Upper lobe of right lung (tissue), 1 donor: ENCODE data around the gene PDE11A. TPM values are rescaled to one million over a fixed set of nuclear protein-coding genes. Genes with fewer than 3 reads are reported as not detected.

Experiments
- ATAC-seq: fragments of 200-7000 bp; cut with Tn5 transposase; one replicate; pipeline ENCODE4 v1.9.1; 2020; ENCODE audit warnings: mild to moderate bottlenecking, moderate library complexity
- DNase-seq: peaks from one replicate; pipeline ENCODE4 v3.0.0-alpha.2; 2020
- H3K27ac ChIP-seq: fragments of 200-600 bp; one replicate; pipeline ENCODE4 v1.8.0; 2022
- H3K27me3 ChIP-seq: fragments of 200-600 bp; one replicate; pipeline ENCODE4 v1.8.0; 2022; ENCODE audit warnings: mild to moderate bottlenecking
- H3K36me3 ChIP-seq: fragments of 200-600 bp; one replicate; pipeline ENCODE4 v1.8.0; 2022
- H3K4me1 ChIP-seq: fragments of 200-600 bp; one replicate; pipeline ENCODE4 v1.8.0; 2022
- H3K4me3 ChIP-seq: fragments of 200-600 bp; one replicate; pipeline ENCODE4 v1.8.0; 2022; ENCODE audit warnings: mild to moderate bottlenecking
- H3K9me3 ChIP-seq: fragments of 200-600 bp; one replicate; pipeline ENCODE4 v1.8.0; 2022
- intact Hi-C: fragments of 100-400 bp; cut with DNase I; formaldehyde crosslinking; loops from one replicate; pipeline ENCODE4 v1.11.0; 2022
- total RNA-seq: library from RNA; stranded (reverse); fragmentation: NEBNext Ultra II Directional; extraction: Animal tissue kit (Norgen Biotek cat#: 25700); gene quantifications from one replicate; pipeline ENCODE4 v1.2.1, GENCODE V29; 2021
- TF ChIP-seq, protein P1 (sequence below): fragments of 200-600 bp; IDR thresholded peaks from one replicate; pipeline ENCODE4 v1.8.0; 2022; ENCODE audit warnings: antibody characterized with exemption
- donor health status: DM: no; HTN: yes; CAD: no; lungs with severe emphysema.

The PDE11A gene
- total RNA-seq, 1 donor from 2014 or later, result not detected

DNA sequence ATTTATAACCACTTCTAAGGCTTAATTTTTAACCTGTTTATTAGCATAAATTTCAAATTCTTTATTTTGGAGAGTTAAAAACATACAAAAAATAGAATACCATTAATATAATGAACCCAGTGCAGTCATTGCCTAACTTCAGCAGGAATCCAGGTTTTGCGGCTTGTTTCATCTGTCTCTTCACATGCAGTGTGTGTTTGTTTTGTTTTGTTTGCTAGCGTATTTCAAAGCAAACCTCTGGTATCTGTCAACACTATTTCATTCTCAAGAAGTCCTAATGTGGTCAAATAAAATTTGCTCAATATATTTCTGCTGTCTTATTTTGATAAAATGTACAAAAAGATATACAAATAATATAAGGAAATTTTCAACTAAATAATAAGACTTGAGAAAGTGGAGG lies 351.5 kb downstream of the PDE11A start:
- Histone ChIP-seq H3K4me1 (no peaks in the 10 kb centered on the region), H3K36me3 (no peaks in the 10 kb centered on the region), H3K27me3 (no peaks in the 10 kb centered on the region), H3K9me3 (no peaks in the 10 kb centered on the region), H3K27ac (no peak overlapping the region), H3K4me3 (no peak overlapping the region)
- no peak for ATAC-seq
- TF ChIP-seq, protein P1, sequence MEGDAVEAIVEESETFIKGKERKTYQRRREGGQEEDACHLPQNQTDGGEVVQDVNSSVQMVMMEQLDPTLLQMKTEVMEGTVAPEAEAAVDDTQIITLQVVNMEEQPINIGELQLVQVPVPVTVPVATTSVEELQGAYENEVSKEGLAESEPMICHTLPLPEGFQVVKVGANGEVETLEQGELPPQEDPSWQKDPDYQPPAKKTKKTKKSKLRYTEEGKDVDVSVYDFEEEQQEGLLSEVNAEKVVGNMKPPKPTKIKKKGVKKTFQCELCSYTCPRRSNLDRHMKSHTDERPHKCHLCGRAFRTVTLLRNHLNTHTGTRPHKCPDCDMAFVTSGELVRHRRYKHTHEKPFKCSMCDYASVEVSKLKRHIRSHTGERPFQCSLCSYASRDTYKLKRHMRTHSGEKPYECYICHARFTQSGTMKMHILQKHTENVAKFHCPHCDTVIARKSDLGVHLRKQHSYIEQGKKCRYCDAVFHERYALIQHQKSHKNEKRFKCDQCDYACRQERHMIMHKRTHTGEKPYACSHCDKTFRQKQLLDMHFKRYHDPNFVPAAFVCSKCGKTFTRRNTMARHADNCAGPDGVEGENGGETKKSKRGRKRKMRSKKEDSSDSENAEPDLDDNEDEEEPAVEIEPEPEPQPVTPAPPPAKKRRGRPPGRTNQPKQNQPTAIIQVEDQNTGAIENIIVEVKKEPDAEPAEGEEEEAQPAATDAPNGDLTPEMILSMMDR, result no peak
- intact Hi-C loops, result no loop called here
- no peak for DNase-seq

DNA sequence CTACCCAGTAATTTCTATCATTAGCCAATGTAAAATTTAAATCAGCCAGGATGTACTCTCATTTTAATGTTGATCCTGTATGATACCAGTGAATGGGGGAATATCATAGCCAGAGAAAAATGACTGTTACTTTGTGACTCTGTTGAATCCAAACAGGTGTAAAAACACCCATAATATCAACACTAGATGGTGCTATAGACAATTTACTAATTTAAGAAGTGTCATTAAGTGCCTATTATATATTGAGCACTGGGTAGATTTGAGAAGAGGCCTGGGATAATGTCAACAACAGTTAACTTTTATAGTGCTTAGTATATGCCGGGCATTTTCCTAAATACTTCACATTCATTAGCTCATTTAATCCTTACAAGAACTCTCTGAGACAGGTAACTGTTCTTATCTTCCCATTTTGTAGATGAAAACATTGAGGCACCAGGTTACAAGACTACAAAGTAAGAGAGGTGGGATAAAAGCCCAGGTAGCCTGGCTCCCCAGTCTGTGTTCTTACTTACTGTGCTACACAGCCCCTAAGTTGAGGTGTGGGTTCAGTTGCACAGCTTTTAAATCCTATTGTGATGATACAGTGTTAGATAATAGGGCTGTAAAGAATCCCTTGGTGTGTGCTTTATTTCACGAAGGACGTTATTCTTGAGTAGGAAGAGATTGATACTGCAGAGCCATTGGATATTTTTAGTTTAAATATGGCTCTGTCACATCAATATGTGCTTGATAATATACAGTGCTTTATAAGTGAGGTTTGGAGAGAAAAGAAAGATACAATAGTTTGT lies 354.6 kb downstream of the PDE11A start:
- H3K4me3 ChIP-seq, result no peak overlapping the region
- DNase-seq, result no peak
- H3K36me3 ChIP-seq, result no peaks in the 10 kb centered on the region
- no peak for ATAC-seq
- intact Hi-C loops, result no loop called here
- no peak overlapping the region for H3K27ac ChIP-seq
- TF ChIP-seq, protein P1, result peak; percentile 31
- no peaks in the 10 kb centered on the region for H3K4me1 ChIP-seq
- H3K9me3 ChIP-seq, result no peaks in the 10 kb centered on the region
- no peaks in the 10 kb centered on the region for H3K27me3 ChIP-seq

DNA sequence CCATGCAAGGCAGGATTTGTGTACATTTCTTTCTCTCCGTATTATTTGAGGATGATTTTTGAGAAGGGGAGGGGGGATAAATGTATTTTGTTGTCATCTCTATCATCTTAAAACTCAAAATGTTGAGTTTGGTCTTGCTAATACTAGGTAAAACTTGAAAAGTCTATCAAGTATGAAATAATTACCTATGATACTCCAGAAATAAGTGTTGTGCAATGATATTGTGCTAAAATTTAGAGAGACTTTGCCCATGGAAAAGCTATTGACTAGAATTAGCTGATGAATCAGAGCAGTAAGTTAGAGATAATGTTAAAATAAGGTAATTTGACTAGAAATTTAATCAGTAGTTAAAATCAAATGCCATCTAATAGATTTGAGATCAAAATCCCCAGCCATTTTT lies 356.1 kb downstream of the PDE11A start:
- Histone ChIP-seq H3K27me3 (no peaks in the 10 kb centered on the region), H3K4me3 (no peak overlapping the region), H3K27ac (no peak overlapping the region), H3K9me3 (no peaks in the 10 kb centered on the region), H3K36me3 (no peaks in the 10 kb centered on the region), H3K4me1 (no peaks in the 10 kb centered on the region)
- DNase-seq (no peak), ATAC-seq (no peak)
- intact Hi-C loops, result no loop called here
- TF ChIP-seq, protein P1, result no peak

DNA sequence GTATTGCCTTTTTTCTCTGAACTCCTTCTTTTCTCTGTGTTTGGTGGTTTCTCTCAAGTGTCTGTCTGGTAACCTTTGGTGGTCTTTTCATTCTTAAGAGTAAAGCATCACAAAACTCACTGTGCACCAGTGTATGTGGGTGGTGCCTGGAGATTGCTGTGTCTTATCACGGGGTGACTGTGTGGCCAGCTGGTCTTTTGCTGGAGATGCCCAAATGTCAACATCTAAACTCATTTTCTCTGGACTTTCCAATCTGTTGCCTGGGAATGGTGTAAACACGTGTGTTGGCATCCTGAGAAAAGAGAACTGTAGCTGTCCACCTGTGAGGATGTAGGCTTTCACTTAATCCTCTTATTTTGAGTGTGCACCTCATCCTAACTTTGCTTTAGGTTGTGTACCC lies 356.8 kb downstream of the PDE11A start:
- intact Hi-C loops, result no loop called here
- TF ChIP-seq, protein P1, result no peak
- no peaks in the 10 kb centered on the region for H3K36me3 ChIP-seq
- H3K4me3 ChIP-seq, result no peak overlapping the region
- no peaks in the 10 kb centered on the region for H3K27me3 ChIP-seq
- ATAC-seq, result no peak
- no peak overlapping the region for H3K27ac ChIP-seq
- H3K4me1 ChIP-seq, result no peaks in the 10 kb centered on the region
- no peaks in the 10 kb centered on the region for H3K9me3 ChIP-seq
- DNase-seq, result no peak

DNA sequence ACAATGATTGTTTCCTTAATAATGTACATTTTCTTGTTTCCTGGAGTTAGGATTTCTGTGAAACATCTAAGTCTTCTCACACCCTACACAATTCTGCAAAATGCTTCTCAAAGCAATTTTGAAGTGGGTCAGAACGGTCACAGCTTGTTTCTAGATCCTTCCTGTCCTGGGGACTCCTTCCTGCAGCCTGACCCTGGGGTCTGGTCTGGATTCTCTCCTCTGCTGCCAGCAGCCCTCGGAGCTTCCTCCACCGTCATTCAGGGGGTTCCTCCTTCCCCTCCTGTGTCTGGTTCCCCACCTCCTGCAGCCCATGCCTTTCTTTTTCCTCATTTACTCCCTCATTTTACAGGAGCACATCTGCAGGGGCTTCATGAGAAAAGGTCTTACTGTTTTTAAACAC lies 357.9 kb downstream of the PDE11A start:
- intact Hi-C loops, result no loop called here
- H3K27me3 ChIP-seq, result no peaks in the 10 kb centered on the region
- H3K4me3 ChIP-seq, result no peak overlapping the region
- ATAC-seq (no peak), DNase-seq (no peak)
- no peaks in the 10 kb centered on the region for H3K36me3 ChIP-seq
- H3K9me3 ChIP-seq, result no peaks in the 10 kb centered on the region
- H3K4me1 ChIP-seq, result no peaks in the 10 kb centered on the region
- H3K27ac ChIP-seq, result no peak overlapping the region
- TF ChIP-seq, protein P1, result no peak

DNA sequence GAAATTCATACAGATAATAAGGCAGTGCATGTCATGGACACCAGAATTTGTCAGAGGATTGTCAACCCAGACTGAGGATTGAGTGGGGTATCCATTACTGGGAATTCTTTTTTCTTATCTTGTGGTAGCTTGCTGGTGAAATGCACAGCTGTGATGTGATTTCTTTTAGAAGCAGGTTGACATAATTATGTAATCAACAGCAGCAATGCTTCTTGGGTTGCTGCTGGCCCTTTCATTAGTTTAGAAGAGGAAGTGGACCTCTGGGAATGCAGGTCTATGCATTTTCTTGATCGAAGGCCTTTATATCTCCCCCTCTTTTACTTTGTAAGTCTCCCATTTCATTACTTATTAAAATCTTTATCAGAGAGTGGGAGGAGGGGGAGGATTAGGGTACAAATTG lies 360.1 kb downstream of the PDE11A start:
- ATAC-seq (no peak), DNase-seq (no peak)
- H3K9me3 ChIP-seq, result no peaks in the 10 kb centered on the region
- no peak overlapping the region for H3K27ac ChIP-seq
- H3K4me1 ChIP-seq, result no peaks in the 10 kb centered on the region
- H3K4me3 ChIP-seq, result no peak overlapping the region
- no peaks in the 10 kb centered on the region for H3K27me3 ChIP-seq
- TF ChIP-seq, protein P1, result no peak
- intact Hi-C loops, result no loop called here
- H3K36me3 ChIP-seq, result no peaks in the 10 kb centered on the region
